K562 (cell line): ENCODE measurements around the gene YKT6. TPM values are rescaled to one million over a fixed set of nuclear protein-coding genes. Genes with fewer than 3 reads are reported as not detected.
A peak's percentile ranks its signal among the peaks of the same experiment; 100 is the strongest.

Experiments
- ARHGAP35 ChIP-seq: fragments of 450-650 bp; IDR thresholded peaks from 2 replicates; pipeline ENCODE4 v1.6.1; 2018; ENCODE audit not compliant: partially characterized antibody
- CBFB ChIP-seq: sonication (generic); formaldehyde crosslinking; IDR thresholded peaks from 2 replicates; pipeline ENCODE4 v1.4.0; 2020; ENCODE audit warnings: mild to moderate bottlenecking, missing genetic modification reagents
- CHCHD3 ChIP-seq: fragments of 250-450 bp; sonication (Bioruptor Pico); IDR thresholded peaks from 2 replicates; pipeline ENCODE4 v2.1.2; 2022; ENCODE audit warnings: mild to moderate bottlenecking
- DIDO1 ChIP-seq: fragments of 450-650 bp; IDR thresholded peaks from 2 replicates; pipeline ENCODE4 v1.6.1; 2016; ENCODE audit warnings: low read depth, missing biosample characterization, missing genetic modification characterization
- JUN ChIP-seq, 2 experiments: sonication (generic) in 1 of 2; formaldehyde crosslinking in 1 of 2; IDR thresholded peaks; 2 replicates each; pipeline versions ENCODE4 v1.6.1 to v1.8.0; 2012 to 2022; ENCODE audit warnings: borderline replicate concordance in 2 of 2, mild to moderate bottlenecking in 2 of 2, improper control_type of control experiment in 1 of 2, low read depth in 1 of 2, low read length in 1 of 2, missing genetic modification reagents in 1 of 2
- JUNB ChIP-seq: fragments of 450-650 bp; formaldehyde crosslinking; conservative IDR thresholded peaks from 2 replicates; pipeline ENCODE4 v1.4.0; 2020; ENCODE audit warnings: mild to moderate bottlenecking
- LCOR ChIP-seq: sonication (generic); formaldehyde crosslinking; IDR thresholded peaks from 2 replicates; pipeline ENCODE4 v1.8.0; 2022; ENCODE audit warnings: mild to moderate bottlenecking, missing genetic modification reagents
- MBD2 ChIP-seq: sonication (generic); IDR thresholded peaks from 2 replicates; pipeline ENCODE4 v1.6.1; 2016; ENCODE audit warnings: low read depth, borderline replicate concordance
- MYC ChIP-seq, 2 experiments: fragments of 250-450 bp in 1 of 2; sonication (Bioruptor Pico) in 1 of 2; IDR thresholded peaks; 2 replicates each; pipeline versions ENCODE4 v1.5.1 to v1.6.1; 2012 to 2021; ENCODE audit warnings: low read depth in 2 of 2, borderline replicate concordance in 1 of 2, improper control_type of control experiment in 1 of 2, low read length in 1 of 2, mild to moderate bottlenecking in 1 of 2, moderate library complexity in 1 of 2
- RAD21 ChIP-seq, 2 experiments: fragments of 250-450 bp in 1 of 2; fragments of 450-650 bp in 1 of 2; sonication (Bioruptor Pico) in 1 of 2; formaldehyde crosslinking in 1 of 2; IDR thresholded peaks in 1 of 2; conservative IDR thresholded peaks in 1 of 2; 2 replicates each; pipeline versions ENCODE4 v1.4.0 to v1.8.0; 2020 to 2022; ENCODE audit warnings: mild to moderate bottlenecking in 2 of 2, moderate library complexity in 1 of 2
- RAD51 ChIP-seq: fragments of 450-650 bp; IDR thresholded peaks from 2 replicates; pipeline ENCODE4 v1.7.1; 2016; ENCODE audit warnings: low read depth, mild to moderate bottlenecking, borderline replicate concordance
- RBFOX2 ChIP-seq: fragments of 200-400 bp; formaldehyde crosslinking; IDR thresholded peaks from 2 replicates; pipeline ENCODE4 v1.6.1; 2017; ENCODE audit warnings: low read depth, mild to moderate bottlenecking, low read length, moderate library complexity
- RNF219 ChIP-seq: fragments of 250-450 bp; sonication (Bioruptor Pico); IDR thresholded peaks from 2 replicates; pipeline ENCODE4 v1.5.0; 2022; ENCODE audit warnings: mild to moderate bottlenecking
- TOE1 ChIP-seq, 2 experiments: fragments of 450-650 bp in 1 of 2; sonication (generic) in 1 of 2; formaldehyde crosslinking in 1 of 2; IDR thresholded peaks; 2 replicates each; pipeline versions ENCODE4 v1.7.1 to v1.8.0; 2016 to 2022; ENCODE audit warnings: borderline replicate concordance in 2 of 2, mild to moderate bottlenecking in 2 of 2, antibody characterized with exemption in 1 of 2, inconsistent platforms in 1 of 2, low read depth in 1 of 2, missing genetic modification reagents in 1 of 2, moderate library complexity in 1 of 2
- USF1 ChIP-seq: sonication (generic); formaldehyde crosslinking; IDR thresholded peaks from 2 replicates; pipeline ENCODE4 v1.9.0; 2022; ENCODE audit warnings: mild to moderate bottlenecking, missing genetic modification reagents
- ZBTB8A ChIP-seq: fragments of 450-650 bp; IDR thresholded peaks from 2 replicates; pipeline ENCODE4 v1.6.1; 2018; ENCODE audit warnings: mild to moderate bottlenecking, moderate library complexity; ENCODE audit not compliant: partially characterized antibody
- ZHX1 ChIP-seq: fragments of 150-350 bp; conservative IDR thresholded peaks from 2 replicates; pipeline ENCODE4 v1.6.1; 2014; ENCODE audit warnings: low read length
- ZNF232 ChIP-seq: sonication (generic); formaldehyde crosslinking; IDR thresholded peaks from 2 replicates; pipeline ENCODE4 v1.8.0; 2022; ENCODE audit warnings: mild to moderate bottlenecking, missing genetic modification reagents
- ZNF41 ChIP-seq: fragments of 250-450 bp; sonication (Bioruptor Pico); conservative IDR thresholded peaks from 2 replicates; pipeline ENCODE4 v1.4.0; 2020; ENCODE audit warnings: mild to moderate bottlenecking
- ZNF511 ChIP-seq: sonication (generic); formaldehyde crosslinking; IDR thresholded peaks from 2 replicates; pipeline ENCODE4 v1.8.0; 2022; ENCODE audit warnings: mild to moderate bottlenecking, missing genetic modification reagents
- polyA plus RNA-seq, 8 experiments: library from polyadenylated mRNA; depleted of rRNA in 4 of 8; stranded (reverse) in 5 of 8; unstranded in 3 of 8; fragments of >200 nt; fragmentation: Nextera tagmentation in 2 of 8; fragmentation: Illumina TruSeq in 1 of 8; extraction: Ambion mirVana in 2 of 8; extraction: Trizol in 1 of 8; gene quantifications; 2 replicates each; pipeline versions ENCODE4 v1.2.1 to v1.2.3, GENCODE V29; 2011 to 2014; ENCODE audit warnings: inconsistent platforms in 1 of 8, missing spikeins in 1 of 8
- total RNA-seq, 7 experiments: library from RNA; depleted of rRNA in 6 of 7; stranded (reverse); fragments of >200 nt in 6 of 7; fragmentation: Illumina TruSeq in 2 of 7; extraction: Trizol in 2 of 7; gene quantifications; 2 replicates each; pipeline versions ENCODE4 v1.2.1 to v1.2.3, GENCODE V29; 2011 to 2021; ENCODE audit warnings: low replicate concordance in 1 of 7

YKT6 gene
- total and polyA plus RNA-seq, 9 of the 15 experiments (the other 6 are each of a cell fraction or from before 2014, with no cell fraction given): 1.6 to 90.6 (median 75.1) TPM

GRCh38 chr7:44221231-44221791 is 20.5 kb downstream of the YKT6 start (continued):
- TF ChIP-seq MYC (IDR thresholded peaks at IDR 0.05; ENCODE audit: low read depth, low read length) (peak; percentile 77; the same call in 1 of the 2 replicates), MYC (CRISPR knock-in tag; IDR thresholded peaks at IDR 0.05; ENCODE audit: borderline replicate concordance, low read depth) (no peak), RBFOX2 (peak; percentile 44), ZNF41 (no peak), JUN (IDR thresholded peaks at IDR 0.05; ENCODE audit: borderline replicate concordance, low read depth, low read length) (no peak), JUN (CRISPR knock-in tag; IDR thresholded peaks at IDR 0.05; ENCODE audit: borderline replicate concordance) (0 out of 2 replicates have a peak, but pooled peaks have one; percentile 21), MBD2 (no peak), RNF219 (CRISPR knock-in tag) (no peak), CHCHD3 (CRISPR knock-in tag) (no peak), DIDO1 (no peak), CBFB (CRISPR knock-in tag) (no peak), ARHGAP35 (no peak), RAD21 (CRISPR knock-in tag; conservative IDR thresholded peaks at IDR 0.05 in 1 of 2, IDR thresholded peaks at IDR 0.05 in 1 of 2) (peak in 1 of 2 experiments; percentile 19; a peak in 1 of 4 replicates), ZNF511 (CRISPR knock-in tag) (peak; percentile 97), ZBTB8A (no peak), LCOR (peak; percentile 41; the same call in 1 of the 2 replicates), ZHX1 (no peak), RAD51 (0 out of 2 replicates have a peak, but pooled peaks have one; percentile 24), TOE1 (IDR thresholded peaks at IDR 0.05; ENCODE audit: borderline replicate concordance) (no peak), TOE1 (CRISPR knock-in tag; IDR thresholded peaks at IDR 0.05; ENCODE audit: borderline replicate concordance, low read depth) (peak; percentile 86), JUNB (CRISPR knock-in tag) (no peak), USF1 (CRISPR knock-in tag) (peak; percentile 79), ZNF232 (CRISPR knock-in tag) (peak; percentile 87)
